ENCODE measurements around the gene HEXIM1.

- TF ChIP-seq, protein P1, sequence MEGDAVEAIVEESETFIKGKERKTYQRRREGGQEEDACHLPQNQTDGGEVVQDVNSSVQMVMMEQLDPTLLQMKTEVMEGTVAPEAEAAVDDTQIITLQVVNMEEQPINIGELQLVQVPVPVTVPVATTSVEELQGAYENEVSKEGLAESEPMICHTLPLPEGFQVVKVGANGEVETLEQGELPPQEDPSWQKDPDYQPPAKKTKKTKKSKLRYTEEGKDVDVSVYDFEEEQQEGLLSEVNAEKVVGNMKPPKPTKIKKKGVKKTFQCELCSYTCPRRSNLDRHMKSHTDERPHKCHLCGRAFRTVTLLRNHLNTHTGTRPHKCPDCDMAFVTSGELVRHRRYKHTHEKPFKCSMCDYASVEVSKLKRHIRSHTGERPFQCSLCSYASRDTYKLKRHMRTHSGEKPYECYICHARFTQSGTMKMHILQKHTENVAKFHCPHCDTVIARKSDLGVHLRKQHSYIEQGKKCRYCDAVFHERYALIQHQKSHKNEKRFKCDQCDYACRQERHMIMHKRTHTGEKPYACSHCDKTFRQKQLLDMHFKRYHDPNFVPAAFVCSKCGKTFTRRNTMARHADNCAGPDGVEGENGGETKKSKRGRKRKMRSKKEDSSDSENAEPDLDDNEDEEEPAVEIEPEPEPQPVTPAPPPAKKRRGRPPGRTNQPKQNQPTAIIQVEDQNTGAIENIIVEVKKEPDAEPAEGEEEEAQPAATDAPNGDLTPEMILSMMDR (IDR thresholded peaks at IDR 0.05): no peak
- TF ChIP-seq POLR2A (IDR thresholded peaks at IDR 0.05): no peak
Measured at GRCh38 chr17:45117334-45117733, 30.9 kb upstream of the HEXIM1 start.

Measured in tibial nerve (tissue), 3 donors.